ENCODE data around the gene CD37. TPM values are rescaled to one million over a fixed set of nuclear protein-coding genes. Genes with fewer than 3 reads are reported as not detected.

Gene CD37
- total RNA-seq, 1 donor from 2014 or later: not detected

DNA sequence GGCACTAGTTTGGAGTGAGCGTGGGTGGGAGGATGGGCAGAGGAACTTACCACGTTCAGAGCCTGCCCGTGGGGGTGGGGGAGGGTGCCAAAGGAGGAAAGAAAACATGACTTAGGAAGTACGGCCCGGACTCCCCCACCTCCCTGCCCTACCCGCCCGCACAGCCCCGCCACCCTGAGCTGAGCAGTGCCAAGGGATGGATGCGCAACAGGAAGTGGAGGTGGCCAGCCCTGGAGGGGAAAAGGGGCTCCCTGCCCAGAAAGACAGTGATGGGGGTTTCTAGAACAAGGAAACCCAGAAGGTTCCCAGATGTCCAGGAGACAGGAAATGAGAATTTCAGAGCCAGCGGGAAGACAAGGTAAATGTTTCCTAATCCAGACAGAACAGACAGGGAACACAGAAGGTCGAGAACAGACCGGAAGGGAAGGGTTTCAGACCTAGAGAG, 20.7 kb downstream of the CD37 start:
- TF ChIP-seq, protein P1, sequence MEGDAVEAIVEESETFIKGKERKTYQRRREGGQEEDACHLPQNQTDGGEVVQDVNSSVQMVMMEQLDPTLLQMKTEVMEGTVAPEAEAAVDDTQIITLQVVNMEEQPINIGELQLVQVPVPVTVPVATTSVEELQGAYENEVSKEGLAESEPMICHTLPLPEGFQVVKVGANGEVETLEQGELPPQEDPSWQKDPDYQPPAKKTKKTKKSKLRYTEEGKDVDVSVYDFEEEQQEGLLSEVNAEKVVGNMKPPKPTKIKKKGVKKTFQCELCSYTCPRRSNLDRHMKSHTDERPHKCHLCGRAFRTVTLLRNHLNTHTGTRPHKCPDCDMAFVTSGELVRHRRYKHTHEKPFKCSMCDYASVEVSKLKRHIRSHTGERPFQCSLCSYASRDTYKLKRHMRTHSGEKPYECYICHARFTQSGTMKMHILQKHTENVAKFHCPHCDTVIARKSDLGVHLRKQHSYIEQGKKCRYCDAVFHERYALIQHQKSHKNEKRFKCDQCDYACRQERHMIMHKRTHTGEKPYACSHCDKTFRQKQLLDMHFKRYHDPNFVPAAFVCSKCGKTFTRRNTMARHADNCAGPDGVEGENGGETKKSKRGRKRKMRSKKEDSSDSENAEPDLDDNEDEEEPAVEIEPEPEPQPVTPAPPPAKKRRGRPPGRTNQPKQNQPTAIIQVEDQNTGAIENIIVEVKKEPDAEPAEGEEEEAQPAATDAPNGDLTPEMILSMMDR (IDR thresholded peaks at IDR 0.05): no peak
- Mint-ChIP-seq H3K9me3 (ENCODE audit: unreplicated experiment) (no peaks in the 10 kb centered on the region), H3K4me3 (ENCODE audit: unreplicated experiment) (no peak overlapping the region), H3K4me1 (ENCODE audit: unreplicated experiment) (peaks cover 21% of the 10 kb centered on the region), H3K27ac (ENCODE audit: unreplicated experiment) (peak overlapping the region; percentile 64), H3K36me3 (ENCODE audit: unreplicated experiment) (peaks cover 54% of the 10 kb centered on the region), H3K27me3 (ENCODE audit: unreplicated experiment) (no peaks in the 10 kb centered on the region)
- DNase-seq (ENCODE audit: extremely low spot score, unreplicated experiment): no peak

DNA sequence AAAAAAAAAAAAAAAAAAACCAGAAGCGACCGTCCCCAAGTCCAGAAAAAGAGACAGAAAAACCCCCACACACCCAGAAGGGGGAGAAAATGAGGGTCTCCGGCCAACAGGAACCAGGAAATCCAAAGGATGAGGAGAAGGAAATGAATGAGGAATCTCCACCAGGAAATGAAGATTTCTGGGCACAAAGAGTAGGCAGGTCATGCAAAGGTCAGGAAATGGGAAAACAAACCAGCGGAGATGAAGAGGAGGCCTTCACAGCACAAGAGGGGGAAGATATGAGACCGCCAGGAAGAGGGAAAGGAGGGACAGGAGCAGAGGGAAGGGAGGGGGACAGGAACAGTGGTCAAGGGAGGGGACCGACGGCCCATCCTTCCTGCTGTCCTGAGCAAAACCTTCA, 21.2 kb downstream of the CD37 start:
- H3K4me3 Mint-ChIP-seq (ENCODE audit: unreplicated experiment): no peak overlapping the region
- peak overlapping the region; percentile 64 for H3K27ac Mint-ChIP-seq (ENCODE audit: unreplicated experiment)
- H3K9me3 Mint-ChIP-seq (ENCODE audit: unreplicated experiment): no peaks in the 10 kb centered on the region
- TF ChIP-seq, protein P1 (IDR thresholded peaks at IDR 0.05): no peak
- H3K4me1 Mint-ChIP-seq (ENCODE audit: unreplicated experiment): peaks cover 21% of the 10 kb centered on the region
- DNase-seq (ENCODE audit: extremely low spot score, unreplicated experiment): no peak
- no peaks in the 10 kb centered on the region for H3K27me3 Mint-ChIP-seq (ENCODE audit: unreplicated experiment)
- H3K36me3 Mint-ChIP-seq (ENCODE audit: unreplicated experiment): peaks cover 49% of the 10 kb centered on the region

DNA sequence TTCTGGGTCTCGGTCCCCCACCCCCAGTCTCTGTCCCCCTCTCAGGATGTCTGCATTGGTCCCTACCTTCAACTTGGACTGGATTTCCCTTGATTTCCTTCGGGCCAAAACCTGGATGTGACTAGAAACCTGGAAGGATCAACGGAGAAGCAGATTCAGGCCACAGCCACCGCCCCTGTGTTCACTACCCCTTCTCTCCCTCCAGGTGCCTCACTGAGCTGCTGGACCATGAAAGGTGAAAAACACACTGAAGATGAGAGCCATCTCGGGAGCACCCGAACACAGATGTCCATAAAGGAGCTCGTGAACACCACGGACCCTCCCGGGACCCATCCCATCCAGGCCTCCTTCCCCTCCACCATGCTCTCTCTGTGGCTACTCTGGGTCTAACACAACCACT, 22.0 kb downstream of the CD37 start:
- no peak overlapping the region for H3K27ac Mint-ChIP-seq (ENCODE audit: unreplicated experiment)
- no peak overlapping the region for H3K4me3 Mint-ChIP-seq (ENCODE audit: unreplicated experiment)
- no peaks in the 10 kb centered on the region for H3K27me3 Mint-ChIP-seq (ENCODE audit: unreplicated experiment)
- TF ChIP-seq, protein P1 (IDR thresholded peaks at IDR 0.05): no peak
- H3K4me1 Mint-ChIP-seq (ENCODE audit: unreplicated experiment): peaks cover 21% of the 10 kb centered on the region
- peaks cover 46% of the 10 kb centered on the region for H3K36me3 Mint-ChIP-seq (ENCODE audit: unreplicated experiment)
- no peak for DNase-seq (ENCODE audit: extremely low spot score, unreplicated experiment)
- H3K9me3 Mint-ChIP-seq (ENCODE audit: unreplicated experiment): no peaks in the 10 kb centered on the region

DNA sequence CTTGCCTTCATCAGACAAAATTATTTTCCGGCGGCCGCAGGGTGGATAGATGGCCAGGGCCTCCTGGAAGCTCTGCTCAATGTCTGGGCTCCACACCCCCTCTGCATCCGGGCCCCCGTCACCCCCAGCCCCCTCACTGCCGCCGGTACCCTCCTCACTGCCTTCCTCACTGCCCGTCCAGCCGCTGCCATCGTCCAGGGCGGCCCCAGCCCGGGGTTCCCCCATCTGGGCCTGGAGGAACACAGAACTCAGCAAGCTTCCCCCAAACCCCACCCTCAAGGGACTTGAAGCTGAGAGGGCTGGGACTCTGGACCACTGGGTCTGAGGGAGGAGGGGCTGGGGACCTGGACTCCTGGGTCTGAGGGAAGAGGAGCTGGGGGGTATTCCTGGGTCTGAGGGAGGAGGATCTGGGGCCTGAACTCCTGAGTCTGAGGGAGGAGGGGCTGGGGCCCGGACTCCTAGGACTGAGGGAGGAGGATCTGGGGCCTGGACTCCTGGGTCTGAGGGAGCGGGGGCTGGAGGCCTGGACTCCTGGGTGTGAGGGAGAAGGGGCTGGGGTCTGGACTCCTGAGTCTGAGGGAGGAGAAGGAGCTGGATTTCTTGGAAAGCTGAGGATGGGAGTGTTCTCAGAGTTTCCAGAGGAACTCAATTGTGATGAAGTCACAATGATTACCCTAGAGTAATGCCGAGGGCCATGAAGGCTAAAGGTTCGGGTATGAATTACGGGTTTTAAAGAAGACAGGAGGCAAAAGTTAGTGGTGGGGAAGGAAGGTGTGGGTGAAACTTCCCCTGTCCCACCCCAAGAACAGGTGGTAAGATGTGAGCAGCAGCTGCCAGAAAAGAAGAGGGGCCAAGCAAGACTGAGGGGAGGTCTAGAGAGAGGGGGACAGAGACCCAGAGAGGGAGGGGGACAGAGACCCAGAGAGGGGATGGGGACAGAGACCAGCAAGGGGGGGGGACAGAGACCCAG, 24.9 kb downstream of the CD37 start:
- Mint-ChIP-seq H3K27me3 (ENCODE audit: unreplicated experiment) (no peaks in the 10 kb centered on the region), H3K4me3 (ENCODE audit: unreplicated experiment) (no peak overlapping the region), H3K4me1 (ENCODE audit: unreplicated experiment) (peaks cover 21% of the 10 kb centered on the region), H3K27ac (ENCODE audit: unreplicated experiment) (no peak overlapping the region), H3K9me3 (ENCODE audit: unreplicated experiment) (no peaks in the 10 kb centered on the region), H3K36me3 (ENCODE audit: unreplicated experiment) (peaks cover 28% of the 10 kb centered on the region)
- TF ChIP-seq, protein P1 (IDR thresholded peaks at IDR 0.05): no peak
- no peak for DNase-seq (ENCODE audit: extremely low spot score, unreplicated experiment)

DNA sequence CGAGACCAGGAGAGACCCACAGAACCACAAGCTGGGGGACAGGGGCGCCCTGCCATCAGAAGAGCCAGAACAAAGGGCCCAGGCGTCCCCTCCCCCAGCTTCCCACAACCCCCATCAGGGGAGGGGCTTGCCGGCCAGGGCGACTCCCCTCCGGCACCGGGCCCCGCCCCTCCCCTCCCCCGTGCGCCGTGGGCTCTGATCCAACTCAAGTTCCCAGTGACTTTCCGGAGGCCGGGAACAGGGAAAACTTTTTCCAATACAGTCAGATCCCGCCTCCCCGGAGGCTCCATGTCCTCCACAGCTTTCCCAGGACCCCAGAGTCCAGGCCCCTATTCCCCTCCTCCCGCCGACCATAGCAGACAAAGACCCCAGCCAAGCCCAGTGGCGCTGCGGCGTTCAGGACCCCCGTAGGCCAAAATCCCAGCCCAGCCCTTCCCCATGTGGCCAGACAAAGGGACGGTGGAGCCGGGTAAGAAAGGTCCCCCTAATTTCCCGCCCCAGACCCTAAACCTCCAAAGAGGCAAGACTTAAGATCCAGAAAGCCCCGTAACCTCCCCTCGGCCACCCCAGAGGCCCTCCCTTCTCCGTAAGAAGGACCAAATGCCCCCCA, 26.3 kb downstream of the CD37 start:
- no peak overlapping the region for H3K27ac Mint-ChIP-seq (ENCODE audit: unreplicated experiment)
- H3K9me3 Mint-ChIP-seq (ENCODE audit: unreplicated experiment): no peaks in the 10 kb centered on the region
- no peak overlapping the region for H3K4me3 Mint-ChIP-seq (ENCODE audit: unreplicated experiment)
- TF ChIP-seq, protein P1 (IDR thresholded peaks at IDR 0.05): no peak
- H3K36me3 Mint-ChIP-seq (ENCODE audit: unreplicated experiment): peaks cover 17% of the 10 kb centered on the region
- DNase-seq (ENCODE audit: extremely low spot score, unreplicated experiment): peak; percentile 92
- no peaks in the 10 kb centered on the region for H3K27me3 Mint-ChIP-seq (ENCODE audit: unreplicated experiment)
- peaks cover 13% of the 10 kb centered on the region for H3K4me1 Mint-ChIP-seq (ENCODE audit: unreplicated experiment)

Measured in osteocyte (in vitro differentiated cells).